Measurements from ENCODE around the gene DUSP16.
"Not testable (repeated sequence)": the region's sequence is repeated elsewhere in the genome, so short reads cannot be mapped to it uniquely, and the experiment has no call there.

DUSP16 gene

DNA sequence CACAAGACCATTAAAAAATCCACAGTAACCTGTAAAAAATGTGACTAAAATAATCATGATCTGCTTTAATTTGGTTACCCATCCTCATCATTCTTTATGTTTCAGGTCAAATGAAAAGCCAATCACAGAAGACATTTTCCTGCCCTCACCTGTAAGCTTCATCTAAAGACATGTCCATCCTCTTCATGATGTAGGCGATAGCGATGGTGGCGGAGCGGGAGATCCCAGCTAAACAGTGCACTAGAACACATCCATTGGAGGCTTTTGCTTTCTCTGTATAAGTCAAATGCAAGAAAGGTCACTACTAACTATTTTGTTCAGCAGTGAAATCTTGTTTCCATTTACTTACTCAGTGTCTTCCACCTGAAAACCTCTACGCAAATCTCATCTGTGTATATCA lies 82.6 kb downstream of the DUSP16 start:
- no peak overlapping the region for H3K4me3 ChIP-seq (ENCODE audit: low read depth, low read length)
- no peak for DNase-seq (ENCODE audit: low read depth)
- TF ChIP-seq, protein P1, sequence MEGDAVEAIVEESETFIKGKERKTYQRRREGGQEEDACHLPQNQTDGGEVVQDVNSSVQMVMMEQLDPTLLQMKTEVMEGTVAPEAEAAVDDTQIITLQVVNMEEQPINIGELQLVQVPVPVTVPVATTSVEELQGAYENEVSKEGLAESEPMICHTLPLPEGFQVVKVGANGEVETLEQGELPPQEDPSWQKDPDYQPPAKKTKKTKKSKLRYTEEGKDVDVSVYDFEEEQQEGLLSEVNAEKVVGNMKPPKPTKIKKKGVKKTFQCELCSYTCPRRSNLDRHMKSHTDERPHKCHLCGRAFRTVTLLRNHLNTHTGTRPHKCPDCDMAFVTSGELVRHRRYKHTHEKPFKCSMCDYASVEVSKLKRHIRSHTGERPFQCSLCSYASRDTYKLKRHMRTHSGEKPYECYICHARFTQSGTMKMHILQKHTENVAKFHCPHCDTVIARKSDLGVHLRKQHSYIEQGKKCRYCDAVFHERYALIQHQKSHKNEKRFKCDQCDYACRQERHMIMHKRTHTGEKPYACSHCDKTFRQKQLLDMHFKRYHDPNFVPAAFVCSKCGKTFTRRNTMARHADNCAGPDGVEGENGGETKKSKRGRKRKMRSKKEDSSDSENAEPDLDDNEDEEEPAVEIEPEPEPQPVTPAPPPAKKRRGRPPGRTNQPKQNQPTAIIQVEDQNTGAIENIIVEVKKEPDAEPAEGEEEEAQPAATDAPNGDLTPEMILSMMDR (IDR thresholded peaks at IDR 0.05; ENCODE audit: low read depth, low read length, missing control alignments): no peak

DNA sequence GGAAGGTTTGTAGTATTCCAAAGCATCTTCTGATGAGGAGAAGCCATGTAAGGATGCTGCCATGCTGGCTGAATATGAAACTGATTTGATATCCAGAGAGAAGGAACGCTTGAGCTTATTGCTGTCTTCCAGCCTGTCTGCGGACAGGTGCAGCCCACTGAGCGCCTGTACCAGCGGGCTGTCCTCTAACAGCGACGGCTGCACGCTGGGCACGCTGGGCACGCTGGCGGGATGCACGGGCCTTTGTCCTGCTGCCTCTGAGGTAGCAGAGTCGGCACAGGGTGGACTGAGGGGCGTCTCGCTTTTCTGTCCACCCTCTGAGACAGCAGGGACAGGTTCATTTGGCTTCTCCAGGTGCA lies 85.2 kb downstream of the DUSP16 start:
- TF ChIP-seq, protein P1 (IDR thresholded peaks at IDR 0.05; ENCODE audit: low read depth, low read length, missing control alignments): no peak
- no peak overlapping the region for H3K4me3 ChIP-seq (ENCODE audit: low read depth, low read length)
- no peak for DNase-seq (ENCODE audit: low read depth)

DNA sequence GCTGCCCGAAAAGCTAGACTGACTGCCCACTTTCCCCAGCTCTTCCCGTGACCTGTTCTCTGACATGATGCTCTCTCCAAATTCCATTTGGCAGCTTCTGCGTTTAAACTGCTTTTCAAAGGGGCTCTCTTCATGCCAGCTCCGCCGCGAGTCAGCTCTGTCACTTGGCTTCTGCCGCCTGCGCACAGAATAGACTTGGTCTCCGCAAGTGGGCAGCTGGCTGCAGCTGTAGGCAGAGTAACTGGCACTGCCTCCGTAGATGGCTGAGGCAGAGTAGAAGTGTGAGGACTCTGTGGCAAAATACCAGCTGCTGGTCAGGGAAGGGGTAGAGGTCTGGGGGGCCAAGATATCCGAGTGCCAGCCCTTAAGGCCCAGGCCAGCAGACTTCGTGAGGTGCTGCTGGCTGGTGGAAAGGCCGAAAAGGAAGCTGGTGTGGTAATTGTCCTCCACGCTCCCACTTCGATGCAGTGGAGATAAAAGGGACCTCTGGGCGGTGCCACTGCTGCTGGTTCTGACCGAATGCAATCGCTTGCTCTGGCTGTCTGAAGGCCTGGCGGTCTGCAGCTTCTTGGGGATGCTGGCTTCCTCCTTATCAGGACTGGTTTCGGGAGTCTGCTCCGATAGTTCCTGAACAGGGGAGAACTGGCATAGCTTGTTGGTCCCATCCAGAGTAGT lies 85.7 kb downstream of the DUSP16 start:
- no peak for DNase-seq (ENCODE audit: low read depth)
- H3K4me3 ChIP-seq (ENCODE audit: low read depth, low read length): no peak overlapping the region
- TF ChIP-seq, protein P1 (IDR thresholded peaks at IDR 0.05; ENCODE audit: low read depth, low read length, missing control alignments): no peak

DNA sequence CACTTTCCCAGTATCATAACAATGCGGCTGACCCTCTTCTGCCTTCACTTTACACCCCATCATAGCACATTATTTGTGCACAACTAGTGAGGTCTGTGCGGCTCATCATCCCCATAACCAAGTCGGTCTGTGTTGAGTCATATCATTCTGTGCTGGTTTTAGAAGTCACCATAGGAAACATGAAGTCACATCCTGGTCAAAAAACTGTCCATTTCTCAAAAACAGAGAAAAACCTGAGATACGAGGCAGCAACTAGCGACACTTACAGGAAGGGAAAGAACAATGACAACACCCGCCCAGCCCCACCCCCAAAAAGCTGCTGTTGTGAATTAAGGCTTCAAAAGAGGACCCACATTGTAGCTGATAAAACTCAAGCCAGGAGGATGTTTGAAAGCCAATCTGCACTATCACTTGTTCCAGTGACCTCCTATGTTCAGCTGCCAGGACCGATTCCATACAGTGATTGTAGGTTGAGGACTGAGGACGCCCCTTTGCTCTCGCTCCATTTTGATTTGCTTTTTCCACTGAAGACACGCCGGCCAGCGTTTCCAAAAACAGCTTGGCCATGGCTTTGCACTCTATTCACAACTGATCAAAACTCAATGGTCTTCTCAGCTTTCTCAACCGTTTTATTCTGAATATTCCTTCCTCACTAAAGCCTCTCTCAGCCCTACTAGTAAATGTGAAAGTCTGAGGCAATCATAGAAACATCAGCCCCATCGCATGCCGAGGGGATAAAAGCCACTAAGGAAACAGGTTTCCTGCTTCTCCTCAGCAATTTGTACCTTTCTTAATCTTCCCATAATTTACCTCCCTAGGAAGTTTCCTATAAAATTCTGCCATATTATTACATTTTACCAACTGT lies 87.5 kb downstream of the DUSP16 start:
- DNase-seq (ENCODE audit: low read depth): peak; percentile 73
- TF ChIP-seq, protein P1 (IDR thresholded peaks at IDR 0.05; ENCODE audit: low read depth, low read length, missing control alignments): peak; percentile 17

DNA sequence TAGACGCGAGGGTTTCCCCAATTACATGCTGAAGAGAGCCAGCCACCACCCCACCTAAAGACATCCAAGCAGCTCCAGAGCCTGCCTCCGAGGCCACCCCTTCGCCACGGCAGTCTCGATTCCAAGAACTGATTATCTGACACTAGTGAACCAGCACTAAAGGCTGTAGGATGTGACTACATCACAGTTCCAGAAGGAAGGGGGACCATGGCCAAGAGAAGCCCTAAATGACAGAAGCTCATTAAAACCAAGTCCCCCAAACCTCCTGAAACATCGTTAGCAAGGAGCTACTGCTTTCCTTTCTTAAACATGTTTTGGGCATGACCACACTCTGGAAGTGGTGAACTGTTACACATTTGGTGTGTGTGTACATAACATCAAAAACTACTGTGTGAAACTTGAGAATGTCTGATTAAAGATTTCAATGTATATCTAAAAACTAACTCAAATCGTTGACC lies 88.2 kb downstream of the DUSP16 start:
- DNase-seq (ENCODE audit: low read depth): no peak
- H3K4me3 ChIP-seq (ENCODE audit: low read depth, low read length): no peak overlapping the region

More for the DNA sequence above, 87.5 kb downstream of the DUSP16 start:
- peak overlapping the region; percentile 22 for H3K4me3 ChIP-seq (ENCODE audit: low read depth, low read length)

DNA sequence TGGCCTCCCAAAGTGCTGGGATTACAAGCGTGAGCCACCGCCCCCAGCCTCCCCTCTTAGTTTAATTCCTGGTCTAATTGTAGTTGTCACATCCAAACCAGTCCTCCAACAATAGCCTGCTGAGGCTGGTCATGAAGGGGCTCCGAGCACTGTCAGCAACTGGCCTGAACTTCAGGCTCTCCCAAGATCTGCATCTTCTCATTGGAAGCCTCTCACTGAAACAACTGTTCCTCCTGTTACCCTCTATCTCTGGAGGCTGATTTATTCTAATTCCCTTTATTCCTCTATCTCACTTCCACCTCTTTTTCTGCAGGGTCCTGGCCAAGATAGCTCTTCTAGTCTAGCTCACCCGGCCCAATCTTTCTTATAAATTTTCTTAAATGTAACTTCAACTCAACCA lies 89.4 kb downstream of the DUSP16 start:
- no peak overlapping the region for H3K4me3 ChIP-seq (ENCODE audit: low read depth, low read length)
- no peak for DNase-seq (ENCODE audit: low read depth)
- TF ChIP-seq, protein P1 (IDR thresholded peaks at IDR 0.05; ENCODE audit: low read depth, low read length, missing control alignments): no peak

More for the DNA sequence above, 88.2 kb downstream of the DUSP16 start:
- TF ChIP-seq, protein P1 (IDR thresholded peaks at IDR 0.05; ENCODE audit: low read depth, low read length, missing control alignments): no peak

DNA sequence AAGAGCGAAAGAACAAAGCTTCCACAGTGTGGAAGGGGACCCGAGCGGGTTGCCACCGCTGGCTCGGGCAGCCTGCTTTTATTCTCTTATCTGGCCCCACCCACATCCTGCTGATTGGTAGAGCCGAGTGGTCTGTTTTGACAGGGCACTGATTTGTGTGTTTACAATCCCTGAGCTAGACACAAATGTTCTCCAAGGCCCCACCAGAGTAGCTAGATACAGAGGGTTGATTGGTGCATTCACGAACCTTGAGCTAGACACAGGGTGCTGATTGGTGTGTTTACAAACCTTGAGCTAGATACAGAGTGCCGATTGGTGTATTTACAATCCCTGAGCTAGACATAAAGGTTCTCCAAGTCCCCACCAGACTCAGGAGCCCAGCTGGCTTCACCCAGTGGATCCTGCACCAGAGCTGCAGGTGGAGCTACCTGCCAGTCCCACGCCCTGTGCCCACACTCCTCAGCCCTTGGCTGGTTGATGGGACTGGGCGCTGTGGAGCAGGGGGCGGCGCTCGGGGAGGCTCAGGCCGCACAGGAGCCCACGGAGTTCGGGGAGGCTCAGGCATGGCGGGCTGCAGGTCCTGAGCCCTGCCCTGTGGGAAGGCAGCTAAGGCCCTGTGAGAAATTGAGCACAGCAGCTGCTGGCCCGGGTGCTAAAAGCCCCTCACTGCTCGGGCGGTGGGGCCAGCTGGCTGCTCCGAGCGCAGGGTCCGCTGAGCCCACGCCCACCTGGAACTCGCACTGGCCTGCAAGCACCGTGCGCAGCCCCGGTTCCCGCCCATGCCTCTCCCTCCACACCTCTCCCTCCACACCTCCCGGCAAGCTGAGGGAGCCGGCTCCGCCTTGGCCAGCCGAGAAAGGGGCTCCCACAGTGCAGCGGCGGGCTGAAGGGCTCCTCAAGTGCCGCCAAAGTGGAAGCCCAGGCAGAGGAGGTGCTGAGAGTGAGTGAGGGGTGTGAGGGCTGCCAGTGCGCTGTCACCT lies 90.4 kb downstream of the DUSP16 start:
- H3K4me3 ChIP-seq (ENCODE audit: low read depth, low read length); DNase-seq (ENCODE audit: low read depth): not testable (repeated sequence)

Data from GM12864 (cell line).